Measurements from ENCODE around the gene ABLIM1.

DNA sequence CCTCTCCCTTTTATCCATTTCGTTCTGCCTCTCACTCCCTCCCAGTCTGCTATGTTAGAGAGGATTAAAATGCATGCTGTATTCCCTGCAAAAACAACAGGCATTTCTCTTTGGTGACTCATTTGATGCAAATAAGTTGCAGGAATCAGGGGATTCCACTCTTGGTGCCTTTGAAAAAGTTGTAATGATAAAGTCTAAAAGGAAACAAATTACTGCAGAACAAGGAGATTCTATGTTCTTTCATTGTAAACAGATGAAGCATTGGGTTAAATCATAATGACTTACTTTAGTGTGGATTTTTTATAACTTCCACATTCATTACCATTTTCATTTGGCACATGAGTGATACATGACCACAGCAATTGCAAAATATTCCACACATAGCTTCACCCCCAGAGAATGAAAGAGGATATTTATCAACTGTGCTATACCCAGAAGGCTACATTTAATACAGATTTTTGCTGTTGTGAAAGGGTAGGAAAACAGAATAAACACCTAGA lies 33.4 kb upstream of the ABLIM1 start:
- TF ChIP-seq POLR2A (IDR thresholded peaks at IDR 0.05; ENCODE audit: low read length) (no peak), GATA1 (IDR thresholded peaks at IDR 0.05; ENCODE audit: low read depth, low read length) (no peak)

All from erythroblast (primary cell).